Fibroblast of lung (primary cell): ENCODE data around the gene SLC49A4. TPM values are rescaled to one million over a fixed set of nuclear protein-coding genes. Genes with fewer than 3 reads are reported as not detected.

Source experiments
- DNase-seq, 2 donors: peaks; one replicate each; pipeline versions ENCODE4 v3.0.0 to v3.0.0-alpha.2; 2010; ENCODE audit warnings: low read depth in 2 of 2
- H2AFZ ChIP-seq: 2 replicates; pipeline ENCODE4 v1.5.1; 2012; ENCODE audit warnings: low read length, control low read depth, inconsistent platforms
- H3K27ac ChIP-seq: 2 replicates; pipeline ENCODE4 v1.5.1; 2011; ENCODE audit warnings: low read length, control low read depth; ENCODE audit not compliant: insufficient read depth
- H3K27me3 ChIP-seq: 2 replicates; pipeline ENCODE4 v1.5.1; 2011; ENCODE audit warnings: mild to moderate bottlenecking, low read length; ENCODE audit not compliant: control insufficient read depth, insufficient read depth
- H3K36me3 ChIP-seq: 2 replicates; pipeline ENCODE4 v1.5.1; 2011; ENCODE audit warnings: low read length; ENCODE audit not compliant: control insufficient read depth, insufficient read depth
- H3K4me1 ChIP-seq: 2 replicates; pipeline ENCODE4 v1.5.1; 2011; ENCODE audit warnings: low read length; ENCODE audit not compliant: control insufficient read depth, insufficient read depth; ENCODE audit errors: extremely low read depth
- H3K4me2 ChIP-seq: 2 replicates; pipeline ENCODE4 v1.5.1; 2011; ENCODE audit warnings: low read length, control low read depth; ENCODE audit not compliant: insufficient read depth; ENCODE audit errors: extremely low read depth
- H3K4me3 ChIP-seq, 4 experiments: fragments of 200-600 bp in 1 of 4; sonication (generic) in 1 of 4; replicated peaks in 1 of 4; 2 replicates each; pipeline ENCODE4 v1.5.1; 2011 to 2016; ENCODE audit warnings: low read length in 4 of 4, low read depth in 3 of 4, mild to moderate bottlenecking in 3 of 4, control low read depth in 2 of 4, inconsistent platforms in 1 of 4, mixed read lengths in 1 of 4; ENCODE audit not compliant: insufficient read depth in 1 of 4; ENCODE audit errors: control extremely low read depth in 1 of 4
- H3K79me2 ChIP-seq: 2 replicates; pipeline ENCODE4 v1.5.1; 2012; ENCODE audit warnings: mild to moderate bottlenecking, low read length, inconsistent platforms; ENCODE audit not compliant: control insufficient read depth, insufficient read depth
- H3K9ac ChIP-seq: 2 replicates; pipeline ENCODE4 v1.5.1; 2011; ENCODE audit warnings: mild to moderate bottlenecking, low read length, control low read depth; ENCODE audit not compliant: insufficient read depth
- H3K9me3 ChIP-seq: 2 replicates; pipeline ENCODE4 v1.5.1; 2012; ENCODE audit warnings: low read depth, low read length; ENCODE audit not compliant: control insufficient read depth, insufficient read depth
- H4K20me1 ChIP-seq: 2 replicates; pipeline ENCODE4 v1.5.1; 2011; ENCODE audit warnings: low read length; ENCODE audit not compliant: control insufficient read depth, insufficient read depth; ENCODE audit errors: extremely low read depth
- EZH2 ChIP-seq: IDR thresholded peaks from 2 replicates; pipeline ENCODE4 v1.5.1; 2012; ENCODE audit warnings: low read length, control low read depth, mild to moderate bottlenecking; ENCODE audit errors: missing control alignments
- polyA plus RNA-seq, 2 donors: library from polyadenylated mRNA; depleted of rRNA in 1 of 2; stranded (reverse) in 1 of 2; unstranded in 1 of 2; fragments of >200 nt; gene quantifications; 2 replicates each; pipeline ENCODE4 v1.2.1, GENCODE V29; 2011 to 2012; ENCODE audit warnings: missing spikeins in 1 of 2
- total RNA-seq: library from RNA; depleted of rRNA; stranded (reverse); fragments of >200 nt; gene quantifications from 2 replicates; pipeline ENCODE4 v1.2.1, GENCODE V29; 2014
- TF ChIP-seq, protein P1 (sequence below), 2 donors: IDR thresholded peaks in 1 of 2; conservative IDR thresholded peaks in 1 of 2; 1 replicate in 1 of 2; 2 replicates in 1 of 2; pipeline ENCODE4 v1.5.1; 2011 to 2012; ENCODE audit warnings: low read length in 2 of 2, control low read depth in 1 of 2, inconsistent platforms in 1 of 2, low read depth in 1 of 2, mild to moderate bottlenecking in 1 of 2

SLC49A4 gene
- total and polyA plus RNA-seq, 2 donors (not counting 1 experiment from before 2014, with no cell fraction given), result 14.5 to 20.6 TPM

DNA sequence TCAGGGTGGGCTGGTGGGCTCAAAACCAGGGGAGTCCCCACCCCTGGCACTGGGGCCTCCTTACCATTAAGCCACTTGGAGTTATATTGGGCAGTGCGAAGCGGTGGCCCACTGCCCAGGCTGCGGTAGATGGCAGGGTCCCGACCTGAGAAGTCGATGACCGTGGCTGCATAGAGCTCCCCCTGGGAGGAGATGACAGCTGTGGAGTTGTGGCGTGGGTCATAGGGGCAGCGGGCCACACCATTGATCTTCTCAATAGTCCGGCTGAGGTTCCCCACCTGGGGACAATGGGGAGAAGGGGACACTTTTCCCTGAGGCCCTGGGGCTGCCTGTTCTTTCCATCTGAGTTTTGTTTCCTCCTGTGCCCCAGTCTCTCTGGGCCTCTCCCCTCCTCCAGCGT, 132.9 kb downstream of the SLC49A4 start:
- H3K27me3 ChIP-seq, result peaks cover 23% of the 10 kb centered on the region
- H3K27ac ChIP-seq, result no peak overlapping the region
- H4K20me1 ChIP-seq, result no peaks in the 10 kb centered on the region
- H2AFZ ChIP-seq, result no peak overlapping the region
- H3K4me3 ChIP-seq, result no peak overlapping the region
- no peak overlapping the region for H3K4me2 ChIP-seq
- no peaks in the 10 kb centered on the region for H3K79me2 ChIP-seq
- H3K36me3 ChIP-seq, result no peaks in the 10 kb centered on the region
- no peak overlapping the region for H3K9ac ChIP-seq
- TF ChIP-seq, protein P1, sequence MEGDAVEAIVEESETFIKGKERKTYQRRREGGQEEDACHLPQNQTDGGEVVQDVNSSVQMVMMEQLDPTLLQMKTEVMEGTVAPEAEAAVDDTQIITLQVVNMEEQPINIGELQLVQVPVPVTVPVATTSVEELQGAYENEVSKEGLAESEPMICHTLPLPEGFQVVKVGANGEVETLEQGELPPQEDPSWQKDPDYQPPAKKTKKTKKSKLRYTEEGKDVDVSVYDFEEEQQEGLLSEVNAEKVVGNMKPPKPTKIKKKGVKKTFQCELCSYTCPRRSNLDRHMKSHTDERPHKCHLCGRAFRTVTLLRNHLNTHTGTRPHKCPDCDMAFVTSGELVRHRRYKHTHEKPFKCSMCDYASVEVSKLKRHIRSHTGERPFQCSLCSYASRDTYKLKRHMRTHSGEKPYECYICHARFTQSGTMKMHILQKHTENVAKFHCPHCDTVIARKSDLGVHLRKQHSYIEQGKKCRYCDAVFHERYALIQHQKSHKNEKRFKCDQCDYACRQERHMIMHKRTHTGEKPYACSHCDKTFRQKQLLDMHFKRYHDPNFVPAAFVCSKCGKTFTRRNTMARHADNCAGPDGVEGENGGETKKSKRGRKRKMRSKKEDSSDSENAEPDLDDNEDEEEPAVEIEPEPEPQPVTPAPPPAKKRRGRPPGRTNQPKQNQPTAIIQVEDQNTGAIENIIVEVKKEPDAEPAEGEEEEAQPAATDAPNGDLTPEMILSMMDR (conservative IDR thresholded peaks at IDR 0.05 in 1 of 2, IDR thresholded peaks at IDR 0.05 in 1 of 2; ENCODE audit: low read depth in 1 of 2, low read length in 2 of 2), result no peak
- no peak for TF ChIP-seq EZH2
- H3K4me1 ChIP-seq, result no peaks in the 10 kb centered on the region
- H3K9me3 ChIP-seq, result no peaks in the 10 kb centered on the region
- DNase-seq, result no peak

DNA sequence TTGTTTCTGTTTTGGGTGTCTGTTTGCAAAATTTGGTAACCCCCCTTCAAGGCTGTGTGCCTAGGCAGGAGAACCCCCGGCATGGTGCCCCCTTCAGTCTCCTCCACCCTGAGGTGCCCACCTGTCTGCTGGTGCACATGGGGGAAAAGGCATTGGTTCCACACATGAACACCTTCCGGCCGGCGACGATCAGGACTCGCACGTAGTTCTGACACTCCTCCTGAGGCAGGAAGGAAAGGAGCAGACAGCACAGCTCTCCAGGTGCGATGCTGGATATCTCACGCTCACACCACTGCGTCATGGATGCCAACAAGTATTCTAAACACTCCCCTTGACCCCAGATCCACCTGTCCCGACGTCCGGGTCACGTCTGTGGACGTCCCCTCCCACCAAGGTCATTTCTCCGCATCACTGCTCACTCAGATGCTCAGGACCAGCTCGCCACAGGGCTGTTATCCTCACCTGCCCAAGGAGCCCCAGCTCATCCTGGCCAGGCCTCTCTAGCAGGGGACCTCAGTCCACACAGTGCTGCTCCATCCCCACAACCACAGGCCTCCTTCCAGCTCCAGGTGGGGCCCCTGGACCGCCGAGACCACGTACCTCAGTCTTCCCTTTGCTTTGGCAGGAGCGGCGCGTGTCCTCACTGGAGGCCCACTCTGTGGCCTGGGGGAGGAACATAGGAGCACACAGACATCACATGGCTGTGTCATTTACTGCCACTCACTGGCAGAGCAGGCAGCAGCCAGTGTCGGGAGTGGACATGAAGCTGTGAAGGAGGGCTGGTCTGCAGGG, 133.7 kb downstream of the SLC49A4 start:
- no peak for DNase-seq

More for the DNA sequence above, 133.7 kb downstream of the SLC49A4 start:
- no peak overlapping the region for H3K4me2 ChIP-seq
- no peak overlapping the region for H2AFZ ChIP-seq
- H4K20me1 ChIP-seq, result no peaks in the 10 kb centered on the region
- no peaks in the 10 kb centered on the region for H3K79me2 ChIP-seq
- H3K27ac ChIP-seq, result no peak overlapping the region
- no peaks in the 10 kb centered on the region for H3K36me3 ChIP-seq
- no peaks in the 10 kb centered on the region for H3K4me1 ChIP-seq
- H3K9me3 ChIP-seq, result no peaks in the 10 kb centered on the region
- H3K4me3 ChIP-seq, result no peak overlapping the region
- no peak overlapping the region for H3K9ac ChIP-seq
- TF ChIP-seq, protein P1 (conservative IDR thresholded peaks at IDR 0.05 in 1 of 2, IDR thresholded peaks at IDR 0.05 in 1 of 2; ENCODE audit: low read depth in 1 of 2, low read length in 2 of 2), result no peak
- TF ChIP-seq EZH2, result no peak
- peaks cover 15% of the 10 kb centered on the region for H3K27me3 ChIP-seq
